ENCODE results near the gene CCDC97.
"Not testable (repeated sequence)": the region's sequence is repeated elsewhere in the genome, so short reads cannot be mapped to it uniquely, and the experiment has no call there.

The CCDC97 gene

GRCh38 chr19:41341669-41342490 lies 31.9 kb downstream of the CCDC97 start:
- DNase-seq = peak; percentile 37

GRCh38 chr19:41344162-41344561 lies 34.2 kb downstream of the CCDC97 start:
- no peak for DNase-seq

GRCh38 chr19:41346916-41347315 lies 36.9 kb downstream of the CCDC97 start:
- not testable (repeated sequence) for DNase-seq

DNA sequence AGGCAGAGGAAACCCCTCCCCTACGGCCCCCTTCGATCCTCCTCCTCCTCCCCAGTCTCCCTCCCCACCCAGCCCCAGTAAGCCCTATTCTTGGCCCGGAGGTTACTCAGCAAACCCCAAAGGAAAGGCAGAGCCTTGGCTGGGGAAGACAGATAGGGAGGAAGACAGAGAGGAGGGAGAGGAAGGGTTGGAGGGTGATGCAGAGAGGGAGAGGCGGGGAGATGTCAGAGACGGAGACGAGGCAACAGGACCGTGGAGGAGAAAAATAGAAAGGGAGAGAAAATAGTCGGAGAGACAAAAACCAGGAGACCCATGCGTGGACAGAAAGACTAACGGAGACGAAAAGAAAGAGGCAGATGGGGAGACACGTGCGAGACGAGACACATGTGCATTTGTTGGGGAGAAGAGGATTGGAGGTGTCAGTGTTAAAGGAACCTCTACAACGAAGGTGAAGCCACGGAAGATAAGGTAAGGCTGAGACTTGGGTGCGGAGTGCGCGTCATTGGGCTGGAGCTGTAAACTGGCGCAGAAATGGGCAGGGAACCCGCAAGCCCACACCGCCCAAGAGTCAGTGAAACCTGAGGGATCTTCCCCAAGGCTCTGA lies 40.9 kb downstream of the CCDC97 start:
- peak; percentile 25 for DNase-seq

DNA sequence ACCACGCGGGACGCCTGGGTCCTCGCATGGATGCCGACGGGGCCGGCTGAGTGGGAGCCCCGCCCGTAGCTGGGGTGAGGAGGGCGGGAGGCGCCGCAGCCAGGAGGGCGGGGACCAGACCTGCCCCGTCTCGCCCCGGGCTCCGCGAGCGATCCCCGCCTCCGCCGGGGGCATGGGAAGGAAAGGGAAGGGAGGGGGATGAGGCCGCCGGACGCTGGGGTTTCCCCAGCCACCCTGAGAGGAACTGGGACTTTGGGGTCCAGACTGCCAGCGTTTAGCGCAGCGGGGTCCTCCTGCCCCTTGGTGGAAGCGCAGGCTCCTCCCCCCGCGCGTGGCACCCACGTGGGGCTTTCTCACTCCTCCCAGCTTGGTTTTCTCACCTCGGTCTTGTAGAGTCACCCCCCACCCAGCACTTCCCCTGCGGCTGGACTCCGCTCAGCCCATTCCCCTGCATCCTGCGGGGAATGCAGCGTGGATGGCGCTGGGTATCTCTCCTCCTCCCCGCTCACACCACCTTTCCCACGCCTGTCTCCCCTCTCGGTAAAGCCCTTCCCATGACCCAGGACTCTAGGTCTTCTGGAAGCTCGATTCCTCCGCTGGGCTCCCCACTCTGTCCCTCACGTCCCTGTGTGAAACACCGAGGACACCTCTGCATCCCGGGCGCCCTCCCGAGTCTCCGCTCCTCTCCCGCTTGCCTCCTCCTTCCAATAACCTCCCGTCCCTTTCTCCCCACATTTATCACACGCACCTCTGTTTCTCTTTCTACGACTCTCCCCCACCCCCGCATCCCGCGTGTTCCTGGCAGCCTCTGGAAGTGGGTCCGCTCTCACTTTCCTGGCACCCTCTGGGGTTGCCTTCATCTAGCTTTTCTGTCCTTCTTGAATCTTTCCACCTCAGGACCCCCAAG lies 41.6 kb downstream of the CCDC97 start:
- DNase-seq = peak; percentile 89

DNA sequence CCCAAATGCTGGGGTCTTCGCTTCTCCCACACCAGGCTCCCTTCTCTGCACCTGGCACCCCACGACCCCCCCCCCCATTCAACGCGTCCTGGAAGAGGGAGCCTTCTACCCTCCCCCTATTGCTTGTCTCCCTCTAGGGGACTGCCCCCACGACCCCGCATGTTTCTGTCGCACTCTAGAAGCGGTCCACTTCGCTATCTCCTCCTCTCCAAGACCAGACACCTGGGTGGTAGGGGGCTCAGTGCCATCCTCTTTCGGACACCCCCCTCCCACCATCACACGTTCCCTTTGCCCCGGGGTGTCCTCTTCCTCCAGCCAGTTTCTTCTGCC lies 42.3 kb downstream of the CCDC97 start:
- no peak for DNase-seq

GRCh38 chr19:41352609-41353465 lies 42.9 kb downstream of the CCDC97 start:
- peak; percentile 80 for DNase-seq

GRCh38 chr19:41353466-41354342 lies 43.7 kb downstream of the CCDC97 start, which contains the start of gene TGFB1:
TSS of gene TGFB1 (minus strand) at chr19:41353922. CDS start at chr19:41353044, 878 bp downstream.
- peak; percentile 96 for DNase-seq

DNA sequence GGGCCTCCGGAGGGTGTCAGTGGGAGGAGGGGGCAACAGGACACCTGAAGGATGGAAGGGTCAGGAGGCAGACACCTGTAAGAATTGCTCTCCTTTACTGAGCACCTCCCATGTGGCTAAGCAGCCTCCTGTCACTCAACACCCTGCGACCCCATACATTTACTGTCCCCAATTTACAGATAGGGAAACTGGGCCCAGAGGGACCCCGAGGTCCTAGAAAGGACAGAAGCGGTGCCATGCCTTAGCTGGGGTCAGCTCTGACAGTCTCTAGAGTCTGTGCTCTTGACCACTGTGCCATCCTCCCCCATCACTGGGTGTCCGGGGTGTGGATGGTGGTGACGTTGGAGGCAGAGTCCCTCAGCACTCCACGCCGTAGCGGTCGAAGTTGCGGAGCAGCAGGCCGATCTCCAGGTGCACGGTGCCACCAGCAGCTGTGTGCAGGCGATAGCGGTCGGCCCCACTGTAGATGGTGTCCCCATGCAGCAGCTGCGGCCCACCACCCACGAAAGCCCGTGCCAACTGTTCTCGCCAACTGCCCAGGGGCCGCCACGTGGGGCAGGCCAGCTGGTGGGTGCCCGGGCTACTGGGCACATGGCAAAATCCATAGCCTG lies 44.5 kb downstream of the CCDC97 start:
- no peak for DNase-seq

DNA sequence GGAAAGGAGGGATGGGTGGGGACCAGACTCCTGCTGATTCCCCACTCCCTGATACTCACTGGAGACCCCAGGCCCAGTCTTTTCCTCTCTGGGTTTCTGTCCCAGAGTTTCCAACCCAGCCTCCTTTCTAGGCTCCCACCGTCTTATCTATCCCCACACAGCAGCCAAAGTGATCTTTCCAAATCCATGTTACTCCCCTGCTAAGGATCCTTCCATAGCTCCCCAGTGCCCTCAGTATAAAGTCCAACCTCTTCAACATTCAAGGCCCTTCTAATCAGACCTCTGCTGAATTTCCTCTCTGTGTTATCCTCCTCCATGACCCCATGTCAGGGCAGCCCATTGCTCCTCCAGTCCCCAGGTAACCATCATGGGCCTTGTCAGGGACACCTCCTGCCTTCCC lies 45.1 kb downstream of the CCDC97 start:
- DNase-seq = no peak

DNA sequence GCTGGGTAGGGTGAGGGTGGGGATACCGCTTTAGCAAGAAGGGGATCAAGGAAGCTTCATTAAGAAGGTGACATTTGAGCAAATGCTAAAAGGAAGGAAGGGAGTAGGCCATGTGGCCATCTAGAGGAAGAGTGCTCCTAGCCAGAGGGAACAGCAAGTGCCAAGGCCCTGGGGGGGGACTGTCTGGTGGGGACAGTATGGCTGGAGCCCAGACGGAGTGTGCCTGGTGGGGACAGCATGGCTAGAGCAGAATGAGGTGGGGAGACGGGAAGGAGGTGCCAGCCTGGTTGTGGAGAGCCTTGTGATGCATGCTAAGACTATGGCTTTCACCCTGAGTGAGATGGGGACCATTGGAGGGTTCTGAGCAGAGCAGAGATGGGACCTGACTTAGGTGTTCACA lies 45.8 kb downstream of the CCDC97 start:
- no peak for DNase-seq

DNA sequence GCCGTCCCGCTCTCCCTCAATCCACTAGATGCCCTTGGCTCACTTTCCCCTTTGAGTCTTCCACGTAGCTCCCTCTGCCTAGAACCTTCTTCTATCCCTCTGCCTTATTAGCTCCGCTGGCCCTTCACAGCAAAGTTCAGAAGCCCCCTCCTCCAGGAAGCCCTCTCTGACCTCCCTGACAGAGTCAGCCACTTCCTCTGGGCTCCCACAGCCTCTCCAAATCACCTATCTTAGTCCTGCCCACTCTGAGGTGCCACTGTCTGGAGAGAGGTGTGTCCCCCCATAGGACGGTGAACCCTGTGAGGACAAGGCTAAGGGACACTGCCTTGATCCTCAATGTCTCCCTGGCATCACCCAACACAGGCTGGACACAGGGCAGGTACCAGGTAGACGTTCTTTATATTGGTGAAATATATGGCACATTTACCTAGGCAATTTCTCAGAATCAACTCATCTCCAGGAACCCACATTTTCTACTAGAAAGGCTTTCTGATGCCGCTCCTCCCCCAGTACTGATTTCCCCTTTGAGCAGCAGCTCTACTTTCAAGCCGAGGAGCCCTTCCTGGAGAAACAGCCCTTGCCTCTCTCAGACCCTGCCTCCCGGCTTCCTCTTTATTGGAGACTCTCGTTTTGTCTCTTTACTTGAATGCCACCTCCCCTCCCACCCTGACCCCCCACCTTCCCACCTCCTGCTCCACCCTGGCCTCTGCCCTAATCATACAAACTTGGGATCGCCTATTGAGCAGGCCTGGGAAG lies 47.2 kb downstream of the CCDC97 start:
- peak; percentile 59 for DNase-seq

GRCh38 chr19:41357746-41358145 lies 47.8 kb downstream of the CCDC97 start:
- no peak for DNase-seq

GRCh38 chr19:41359741-41360140 lies 49.8 kb downstream of the CCDC97 start:
- DNase-seq = no peak

DNA sequence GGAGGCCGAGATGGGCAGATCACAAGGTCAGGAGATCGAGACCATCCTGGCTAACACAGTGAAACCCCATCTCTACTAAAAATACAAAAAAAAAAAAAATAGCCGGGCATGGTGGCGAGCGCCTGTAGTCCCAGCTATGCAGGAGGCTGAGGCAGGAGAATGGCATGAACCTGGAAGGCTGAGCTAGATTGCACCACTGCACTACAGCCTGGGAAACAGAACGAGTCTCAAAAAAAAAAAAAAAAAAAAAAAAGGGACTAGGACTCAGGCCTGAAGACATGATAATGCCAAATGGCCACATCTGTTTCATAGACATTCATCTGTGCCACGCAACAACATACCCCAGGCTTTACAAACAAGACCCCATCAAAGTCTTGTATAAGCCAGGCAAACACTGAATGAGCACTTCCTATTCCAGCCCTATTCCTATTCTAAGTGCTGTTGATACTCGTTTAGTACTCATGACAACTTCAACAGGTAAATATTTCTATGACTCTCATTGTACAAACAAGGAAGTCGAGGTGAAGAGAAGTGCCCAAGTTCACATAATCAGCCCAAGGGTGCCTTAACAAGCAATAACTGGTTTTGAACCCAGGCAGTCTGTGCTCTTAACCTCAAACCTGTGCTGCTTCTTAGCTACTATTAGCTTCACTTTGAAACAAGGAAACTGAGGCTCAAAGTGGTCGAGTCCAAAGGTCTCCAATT lies 52.3 kb downstream of the CCDC97 start:
- no peak for DNase-seq

DNA sequence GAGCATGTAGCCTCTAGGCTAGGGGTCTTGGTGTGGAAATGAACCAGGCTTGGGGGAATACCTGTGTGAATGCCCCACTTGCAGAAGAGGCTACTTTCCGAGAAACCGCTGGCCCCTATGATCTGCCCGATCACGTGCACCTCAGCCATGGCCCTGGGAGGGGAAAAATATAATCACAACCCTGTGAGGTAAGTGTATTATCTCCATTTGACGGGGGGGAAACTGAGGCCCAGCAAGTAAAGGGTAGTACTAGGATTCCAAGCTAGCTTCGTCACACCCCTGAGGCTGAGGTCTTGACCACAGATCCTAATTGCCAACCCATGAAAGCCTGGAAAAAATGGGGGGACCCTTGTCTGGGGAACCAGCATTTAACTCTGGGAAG lies 53.4 kb downstream of the CCDC97 start:
- no peak for DNase-seq

DNA sequence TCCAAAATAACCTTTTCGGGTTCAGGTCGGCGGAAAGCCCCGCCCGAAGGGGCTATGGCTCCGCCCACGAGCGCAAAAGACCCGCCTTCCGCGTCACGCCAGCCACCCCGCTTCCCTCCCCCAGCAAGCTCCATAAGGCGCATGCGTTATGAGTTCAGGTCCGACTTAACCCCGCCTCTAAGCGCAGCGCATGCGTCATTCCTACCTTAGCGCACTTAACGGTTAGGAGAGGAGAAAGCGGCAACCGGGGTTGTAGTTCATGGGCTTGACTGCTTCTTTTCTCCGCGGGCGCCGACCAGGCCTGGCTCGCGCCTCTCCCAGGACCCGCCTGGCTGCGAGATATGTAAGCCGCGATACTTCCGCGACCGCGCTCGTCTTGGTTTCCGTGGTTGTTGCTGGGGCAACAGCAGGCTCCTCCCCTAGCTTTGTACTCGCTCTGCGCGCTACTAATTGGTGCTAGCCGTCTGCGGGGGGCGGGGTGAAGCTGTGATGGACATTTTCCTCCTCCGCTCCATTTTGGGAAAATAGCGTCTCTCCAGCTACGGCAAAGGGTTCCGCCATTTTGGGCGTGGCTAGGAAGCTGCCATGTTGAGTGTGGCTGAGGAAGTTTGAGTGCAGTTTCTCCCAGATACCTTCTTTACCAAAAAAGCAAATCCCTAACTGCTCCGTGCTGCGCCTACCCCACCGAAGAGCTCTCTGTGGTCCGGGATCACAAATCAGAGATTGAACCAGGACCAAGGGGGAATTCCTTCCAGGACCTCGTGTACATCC lies 54.0 kb downstream of the CCDC97 start, which contains the start of gene B9D2:
Gene B9D2 (minus strand): TSS at position 397 of the 771 bp plus-strand sequence. CDS start 630 bp downstream, outside the sequence.
- DNase-seq = peak; percentile 99

DNA sequence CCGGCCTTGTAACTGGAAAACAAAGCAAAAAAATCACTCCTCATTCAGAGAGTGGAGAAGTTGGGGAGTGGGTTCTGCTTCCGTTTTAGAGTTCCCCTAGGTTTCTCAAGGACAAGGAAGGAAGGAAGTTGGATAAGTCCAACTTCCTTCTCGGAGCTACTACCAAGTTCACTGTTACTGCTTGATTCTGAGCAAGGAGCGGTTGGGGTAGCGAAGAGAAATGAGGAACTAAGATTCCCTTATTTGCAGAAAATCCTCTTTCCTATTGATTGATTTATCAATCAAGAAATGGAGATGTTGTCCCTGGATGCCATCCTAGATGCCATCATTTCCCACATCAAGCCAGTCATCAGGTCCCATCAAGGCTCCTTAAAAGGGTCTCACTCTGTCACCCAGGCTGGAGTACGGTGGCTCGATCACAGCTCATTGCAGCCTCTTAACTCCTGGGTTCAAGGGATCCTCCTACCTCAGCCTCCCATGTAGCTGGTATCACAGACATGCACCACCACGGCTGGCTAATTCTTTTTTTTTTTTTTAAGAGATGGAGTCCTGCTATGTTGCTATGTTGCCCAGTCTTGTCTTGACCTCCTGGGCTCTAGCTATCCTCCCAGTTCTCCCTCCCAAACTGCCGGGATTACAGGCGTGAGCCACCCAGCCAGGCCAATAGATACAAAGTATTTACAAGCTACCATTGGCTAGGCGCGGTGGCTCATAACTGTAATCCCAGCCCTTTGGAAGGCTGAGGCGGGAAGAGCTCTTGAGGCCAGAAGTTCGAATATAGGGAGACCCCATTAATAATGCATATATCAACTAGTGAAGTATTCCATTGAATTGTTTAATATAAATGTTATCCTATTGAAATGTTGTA lies 54.8 kb downstream of the CCDC97 start:
- no peak for DNase-seq
